Smooth muscle cell (in vitro differentiated cells): ENCODE results near the gene ZNF804A. TPM values are rescaled to one million over a fixed set of nuclear protein-coding genes. Genes with fewer than 3 reads are reported as not detected.

Experiments
- DNase-seq: peaks from one replicate; lab custom pipeline; 2025; ENCODE audit not compliant: unreplicated experiment; lab: John Stamatoyannopoulos, UW
- H2AFZ ChIP-seq: fragments of 200-600 bp; sonication (generic); 2 replicates; pipeline ENCODE4 v1.6.0; 2016; ENCODE audit warnings: antibody characterized with exemption, low read depth, mild to moderate bottlenecking
- H3F3A ChIP-seq: fragments of 200-600 bp; sonication (generic); 2 replicates; pipeline ENCODE4 v1.6.0; 2017; ENCODE audit warnings: antibody characterized with exemption, low read depth
- H3K27ac ChIP-seq: fragments of 200-600 bp; sonication (generic); 2 replicates; pipeline ENCODE4 v1.5.1; 2016; ENCODE audit warnings: low read depth, mild to moderate bottlenecking
- H3K27me3 ChIP-seq: fragments of 200-600 bp; sonication (generic); 2 replicates; pipeline ENCODE4 v1.6.1; 2016; ENCODE audit warnings: low read depth, mild to moderate bottlenecking
- H3K36me3 ChIP-seq: fragments of 200-600 bp; sonication (generic); 2 replicates; pipeline ENCODE4 v1.5.1; 2016; ENCODE audit warnings: low read depth
- H3K4me1 ChIP-seq: fragments of 200-600 bp; sonication (generic); 2 replicates; pipeline ENCODE4 v1.5.1; 2016; ENCODE audit warnings: low read depth
- H3K4me2 ChIP-seq: fragments of 200-600 bp; sonication (generic); 2 replicates; pipeline ENCODE4 v1.6.0; 2016; ENCODE audit warnings: mild to moderate bottlenecking
- H3K4me3 ChIP-seq: fragments of 200-600 bp; sonication (generic); 2 replicates; pipeline ENCODE4 v1.5.1; 2016; ENCODE audit warnings: mild to moderate bottlenecking
- H3K79me2 ChIP-seq: fragments of 200-600 bp; sonication (generic); 2 replicates; pipeline ENCODE4 v1.6.0; 2016; ENCODE audit warnings: low read depth, mild to moderate bottlenecking
- H3K9ac ChIP-seq: fragments of 200-600 bp; sonication (generic); 2 replicates; pipeline ENCODE4 v1.6.0; 2016; ENCODE audit warnings: low read depth
- H3K9me3 ChIP-seq: fragments of 200-600 bp; sonication (generic); replicated peaks from 2 replicates; pipeline ENCODE4 v1.5.1; 2016; ENCODE audit warnings: low read depth
- H4K20me1 ChIP-seq: fragments of 200-600 bp; sonication (generic); 2 replicates; pipeline ENCODE4 v1.6.0; 2016; ENCODE audit warnings: low read depth
- CTCF ChIP-seq: fragments of 200-600 bp; sonication (generic); IDR thresholded peaks from 2 replicates; pipeline ENCODE4 v1.5.1; 2017; ENCODE audit warnings: borderline replicate concordance, mild to moderate bottlenecking, antibody characterized with exemption; ENCODE audit not compliant: insufficient read depth, poor library complexity, severe bottlenecking
- whole genome bisulfite sequencing: methylation state at CpG from one replicate; pipeline ENCODE4 v1.1.7; 2016; ENCODE audit warnings: low lambda C conversion rate; 5-methylcytosine and 5-hydroxymethylcytosine counted together
- polyA plus RNA-seq: library from polyadenylated mRNA; unstranded; fragments of >200 nt; fragmentation: Nextera tagmentation; extraction: Ambion mirVana; gene quantifications from 2 replicates; pipeline ENCODE4 v1.2.1, GENCODE V29; 2016
- total RNA-seq: library from RNA; depleted of rRNA; stranded (reverse); fragments of >200 nt; gene quantifications from 2 replicates; pipeline ENCODE4 v1.2.3, GENCODE V29; 2014

ZNF804A gene
- total and polyA plus RNA-seq, 2 experiments from 2014 or later, result 1.0 to 1.3 TPM

GRCh38 chr2:184927040-184927439, 328.7 kb downstream of the ZNF804A start:
- peaks cover 4% of the 10 kb centered on the region for H3K36me3 ChIP-seq
- H3K4me1 ChIP-seq, result no peaks in the 10 kb centered on the region
- WGBS, result 100% methylated on average over 2 of the region's 2 CpGs
- no peaks in the 10 kb centered on the region for H3K27me3 ChIP-seq
- no peak overlapping the region for H3K27ac ChIP-seq
- TF ChIP-seq CTCF, result no peak
- no peaks in the 10 kb centered on the region for H4K20me1 ChIP-seq
- no peaks in the 10 kb centered on the region for H3K79me2 ChIP-seq
- H3K4me2 ChIP-seq, result no peak overlapping the region
- DNase-seq, result no peak
- H2AFZ ChIP-seq, result no peak overlapping the region
- no peaks in the 10 kb centered on the region for H3F3A ChIP-seq
- no peak overlapping the region for H3K4me3 ChIP-seq
- peaks cover 12% of the 10 kb centered on the region for H3K9me3 ChIP-seq
- H3K9ac ChIP-seq, result no peak overlapping the region

- Histone ChIP-seq H3K9ac (no peak overlapping the region), H3K27ac (no peak overlapping the region), H3K4me1 (peaks cover 10% of the 10 kb centered on the region), H3K4me3 (no peak overlapping the region), H3F3A (no peaks in the 10 kb centered on the region), H3K36me3 (no peaks in the 10 kb centered on the region), H2AFZ (no peak overlapping the region), H3K4me2 (no peak overlapping the region), H3K27me3 (no peaks in the 10 kb centered on the region), H3K79me2 (no peaks in the 10 kb centered on the region), H3K9me3 (no peaks in the 10 kb centered on the region), H4K20me1 (no peaks in the 10 kb centered on the region)
- no peak for TF ChIP-seq CTCF
- DNase-seq, result no peak
Measured at GRCh38 chr2:184936761-184937160, 338.4 kb downstream of the ZNF804A start.

GRCh38 chr2:184938221-184938985, 340.1 kb downstream of the ZNF804A start:
- no peaks in the 10 kb centered on the region for H3K36me3 ChIP-seq

More at GRCh38 chr2:184938221-184938985, 340.1 kb downstream of the ZNF804A start:
- Histone ChIP-seq H3K27me3 (no peaks in the 10 kb centered on the region), H3K9me3 (no peaks in the 10 kb centered on the region), H3K9ac (no peak overlapping the region), H2AFZ (no peak overlapping the region), H3K4me3 (no peak overlapping the region), H3F3A (no peaks in the 10 kb centered on the region), H4K20me1 (no peaks in the 10 kb centered on the region), H3K4me2 (no peak overlapping the region), H3K79me2 (no peaks in the 10 kb centered on the region), H3K4me1 (peaks cover 10% of the 10 kb centered on the region), H3K27ac (no peak overlapping the region)
- no peak for TF ChIP-seq CTCF
- no peak for DNase-seq
- 87% methylated on average over 5 of the region's 5 CpGs for WGBS
